ENCODE results near the gene HEATR5A.
"Not testable (repeated sequence)": the region's sequence is repeated elsewhere in the genome, so short reads cannot be mapped to it uniquely, and the experiment has no call there.

The HEATR5A gene

DNA sequence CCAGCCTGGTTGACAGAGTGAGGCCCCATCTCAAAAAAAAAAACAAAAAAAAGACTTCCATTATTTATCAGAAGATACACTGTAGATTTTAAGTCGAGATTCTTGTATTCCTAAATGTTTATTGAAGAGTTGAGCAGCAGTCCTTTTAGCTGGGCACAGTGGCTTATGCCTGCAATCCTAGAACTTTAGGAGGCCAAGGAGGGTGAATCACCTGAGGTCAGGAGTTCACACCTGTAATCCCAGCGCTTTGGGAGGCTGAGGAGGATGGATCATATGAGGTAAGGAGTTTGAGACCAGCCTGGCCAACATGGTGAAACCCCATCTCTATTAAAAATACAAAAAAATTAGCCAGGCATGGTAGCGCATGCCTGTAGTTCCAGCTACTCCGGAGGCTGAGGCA lies 57.6 kb downstream of the HEATR5A start:
- Histone ChIP-seq H3K36me3 (ENCODE audit: insufficient read depth, low read length) (no peaks in the 10 kb centered on the region; the same call in 1 of the 2 replicates), H2AFZ (ENCODE audit: low read depth, low read length) (no peak overlapping the region), H3K9ac (ENCODE audit: low read depth, low read length) (no peak overlapping the region), H3K27me3 (ENCODE audit: insufficient read depth, low read length, poor library complexity) (no peaks in the 10 kb centered on the region), H3K27ac (ENCODE audit: low read length) (no peak overlapping the region), H3K4me3 (ENCODE audit: low read depth in 1 of 2, low read length in 2 of 2) (no peak overlapping the region), H3K4me1 (ENCODE audit: insufficient read depth, low read length) (no peaks in the 10 kb centered on the region), H4K20me1 (ENCODE audit: insufficient read depth, low read length) (no peaks in the 10 kb centered on the region), H3K9me3 (ENCODE audit: insufficient read depth, low read length, severe bottlenecking) (no peaks in the 10 kb centered on the region), H3K4me2 (ENCODE audit: insufficient read depth, low read length) (no peak overlapping the region), H3K79me2 (ENCODE audit: insufficient read depth, low read length) (no peaks in the 10 kb centered on the region)
- TF ChIP-seq EZH2 (IDR thresholded peaks at IDR 0.05; ENCODE audit: borderline replicate concordance, low read depth, low read length, severe bottlenecking) (no peak), CTCF (IDR thresholded peaks at IDR 0.05; ENCODE audit: borderline replicate concordance, extremely low read depth, low read length, poor library complexity, severe bottlenecking) (no peak)
- ATAC-seq (ENCODE audit: insufficient read depth, low read depth) (no peak), DNase-seq (no peak)

- not testable (repeated sequence) for DNase-seq; H2AFZ ChIP-seq (ENCODE audit: low read depth, low read length); H3K4me3 ChIP-seq (ENCODE audit: low read depth in 1 of 2, low read length in 2 of 2); H3K79me2 ChIP-seq (ENCODE audit: insufficient read depth, low read length); H3K27ac ChIP-seq (ENCODE audit: low read length); H3K36me3 ChIP-seq (ENCODE audit: insufficient read depth, low read length); H3K27me3 ChIP-seq (ENCODE audit: insufficient read depth, low read length, poor library complexity); H3K4me2 ChIP-seq (ENCODE audit: insufficient read depth, low read length); H3K9me3 ChIP-seq (ENCODE audit: insufficient read depth, low read length, severe bottlenecking); ATAC-seq (ENCODE audit: insufficient read depth, low read depth); H3K4me1 ChIP-seq (ENCODE audit: insufficient read depth, low read length); H3K9ac ChIP-seq (ENCODE audit: low read depth, low read length); H4K20me1 ChIP-seq (ENCODE audit: insufficient read depth, low read length)
Observed at GRCh38 chr14:31361761-31362160, 58.6 kb downstream of the HEATR5A start.

- Histone ChIP-seq H3K79me2 (ENCODE audit: insufficient read depth, low read length) (no peaks in the 10 kb centered on the region), H3K4me1 (ENCODE audit: insufficient read depth, low read length) (0 out of 2 replicates have a peak, but pooled peaks cover 1% of the 10 kb centered on the region), H3K27ac (ENCODE audit: low read length) (no peak overlapping the region), H2AFZ (ENCODE audit: low read depth, low read length) (no peak overlapping the region), H3K9ac (ENCODE audit: low read depth, low read length) (no peak overlapping the region), H4K20me1 (ENCODE audit: insufficient read depth, low read length) (no peaks in the 10 kb centered on the region), H3K36me3 (ENCODE audit: insufficient read depth, low read length) (no peaks in the 10 kb centered on the region; the same call in 1 of the 2 replicates), H3K27me3 (ENCODE audit: insufficient read depth, low read length, poor library complexity) (no peaks in the 10 kb centered on the region), H3K4me2 (ENCODE audit: insufficient read depth, low read length) (no peak overlapping the region), H3K4me3 (ENCODE audit: low read depth in 1 of 2, low read length in 2 of 2) (no peak overlapping the region), H3K9me3 (ENCODE audit: insufficient read depth, low read length, severe bottlenecking) (no peaks in the 10 kb centered on the region)
- DNase-seq (no peak), ATAC-seq (ENCODE audit: insufficient read depth, low read depth) (no peak)
- TF ChIP-seq EZH2 (IDR thresholded peaks at IDR 0.05; ENCODE audit: borderline replicate concordance, low read depth, low read length, severe bottlenecking) (no peak), CTCF (IDR thresholded peaks at IDR 0.05; ENCODE audit: borderline replicate concordance, extremely low read depth, low read length, poor library complexity, severe bottlenecking) (no peak)
Observed at GRCh38 chr14:31360919-31361662, 59.3 kb downstream of the HEATR5A start.

- Histone ChIP-seq H3K9ac (ENCODE audit: low read depth, low read length) (no peak overlapping the region), H2AFZ (ENCODE audit: low read depth, low read length) (no peak overlapping the region), H3K27me3 (ENCODE audit: insufficient read depth, low read length, poor library complexity) (no peaks in the 10 kb centered on the region), H3K27ac (ENCODE audit: low read length) (no peak overlapping the region), H4K20me1 (ENCODE audit: insufficient read depth, low read length) (no peaks in the 10 kb centered on the region), H3K79me2 (ENCODE audit: insufficient read depth, low read length) (no peaks in the 10 kb centered on the region), H3K9me3 (ENCODE audit: insufficient read depth, low read length, severe bottlenecking) (no peaks in the 10 kb centered on the region), H3K4me2 (ENCODE audit: insufficient read depth, low read length) (no peak overlapping the region), H3K4me3 (ENCODE audit: low read depth in 1 of 2, low read length in 2 of 2) (no peak overlapping the region), H3K36me3 (ENCODE audit: insufficient read depth, low read length) (no peaks in the 10 kb centered on the region; the same call in 1 of the 2 replicates), H3K4me1 (ENCODE audit: insufficient read depth, low read length) (peaks cover 8% of the 10 kb centered on the region)
- DNase-seq (no peak), ATAC-seq (ENCODE audit: insufficient read depth, low read depth) (no peak)
- TF ChIP-seq CTCF (IDR thresholded peaks at IDR 0.05; ENCODE audit: borderline replicate concordance, extremely low read depth, low read length, poor library complexity, severe bottlenecking) = no peak
- no peak for TF ChIP-seq EZH2 (IDR thresholded peaks at IDR 0.05; ENCODE audit: borderline replicate concordance, low read depth, low read length, severe bottlenecking)
Observed at GRCh38 chr14:31357279-31357678, 63.1 kb downstream of the HEATR5A start.
